Measurements from ENCODE around the gene PLEKHG4B. TPM values are rescaled to one million over a fixed set of nuclear protein-coding genes. Genes with fewer than 3 reads are reported as not detected.

Gene PLEKHG4B
- polyA plus RNA-seq, 1 donor (not counting 4 experiments of a cell fraction or from before 2014, with no cell fraction given) = not detected

GRCh38 chr5:189976-190365, 98.0 kb downstream of the PLEKHG4B start:
- no peaks in the 10 kb centered on the region for H3K79me2 ChIP-seq (ENCODE audit: control insufficient read depth, insufficient read depth, low read length)
- H3K9me3 ChIP-seq (ENCODE audit: control insufficient read depth, low read depth, low read length) = no peaks in the 10 kb centered on the region
- no peaks in the 10 kb centered on the region for H3K36me3 ChIP-seq (ENCODE audit: control insufficient read depth in 2 of 2, extremely low read depth in 1 of 2, insufficient read depth in 2 of 2, low read length in 2 of 2)
- no peak for DNase-seq (ENCODE audit: low read depth, low spot score)
- no peak overlapping the region for H3K27ac ChIP-seq (ENCODE audit: control insufficient read depth, insufficient read depth, low read length)
- no peak overlapping the region for H3K9ac ChIP-seq (ENCODE audit: control insufficient read depth, extremely low read depth, insufficient read depth, low read length)
- H3K27me3 ChIP-seq (ENCODE audit: control insufficient read depth, extremely low read depth, insufficient read depth, low read length) = peaks cover 49% of the 10 kb centered on the region
- H3K9me1 ChIP-seq (ENCODE audit: control insufficient read depth, extremely low read depth, insufficient read depth, low read length) = no peaks in the 10 kb centered on the region
- H2AFZ ChIP-seq (ENCODE audit: control insufficient read depth, low read length) = no peak overlapping the region
- H3K4me3 ChIP-seq (ENCODE audit: control insufficient read depth in 2 of 3, extremely low read depth in 1 of 3, insufficient read depth in 2 of 3, low read depth in 1 of 3, low read length in 3 of 3) = no peak overlapping the region
- no peak for TF ChIP-seq EZH2 (IDR thresholded peaks at IDR 0.05; ENCODE audit: low read length)
- no peak for TF ChIP-seq CTCF (optimal IDR thresholded peaks at IDR 0.05 in 1 of 3, IDR thresholded peaks at IDR 0.05 in 1 of 3, conservative IDR thresholded peaks at IDR 0.05 in 1 of 3; ENCODE audit: extremely low read depth in 1 of 3, insufficient read depth in 2 of 3, low read length in 3 of 3)
- peaks cover 4% of the 10 kb centered on the region for H4K20me1 ChIP-seq (ENCODE audit: control insufficient read depth, extremely low read depth, insufficient read depth, low read length)
- no peak for FAIRE-seq
- dilution Hi-C loops (cut with MboI; ENCODE audit: extremely low pct_ligation_motif_present, low sequenced_read_pairs) = no loop called here
- no peak overlapping the region for H3K4me2 ChIP-seq (ENCODE audit: control insufficient read depth, extremely low read depth, insufficient read depth, low read depth, low read length)
- peaks cover 2% of the 10 kb centered on the region for H3K4me1 ChIP-seq (ENCODE audit: control insufficient read depth, extremely low read depth, insufficient read depth, low read length)

- Histone ChIP-seq H3K27ac (ENCODE audit: control insufficient read depth, insufficient read depth, low read length) (no peak overlapping the region), H3K4me2 (ENCODE audit: control insufficient read depth, extremely low read depth, insufficient read depth, low read depth, low read length) (no peak overlapping the region), H3K36me3 (ENCODE audit: control insufficient read depth in 2 of 2, extremely low read depth in 1 of 2, insufficient read depth in 2 of 2, low read length in 2 of 2) (no peaks in the 10 kb centered on the region), H3K4me3 (ENCODE audit: control insufficient read depth in 2 of 3, extremely low read depth in 1 of 3, insufficient read depth in 2 of 3, low read depth in 1 of 3, low read length in 3 of 3) (no peak overlapping the region), H4K20me1 (ENCODE audit: control insufficient read depth, extremely low read depth, insufficient read depth, low read length) (peaks cover 4% of the 10 kb centered on the region), H3K9ac (ENCODE audit: control insufficient read depth, extremely low read depth, insufficient read depth, low read length) (no peak overlapping the region), H3K9me3 (ENCODE audit: control insufficient read depth, low read depth, low read length) (no peaks in the 10 kb centered on the region), H2AFZ (ENCODE audit: control insufficient read depth, low read length) (no peak overlapping the region), H3K27me3 (ENCODE audit: control insufficient read depth, extremely low read depth, insufficient read depth, low read length) (peaks cover 49% of the 10 kb centered on the region), H3K4me1 (ENCODE audit: control insufficient read depth, extremely low read depth, insufficient read depth, low read length) (peaks cover 2% of the 10 kb centered on the region), H3K9me1 (ENCODE audit: control insufficient read depth, extremely low read depth, insufficient read depth, low read length) (no peaks in the 10 kb centered on the region), H3K79me2 (ENCODE audit: control insufficient read depth, insufficient read depth, low read length) (no peaks in the 10 kb centered on the region)
- no peak for DNase-seq (ENCODE audit: low read depth, low spot score)
- TF ChIP-seq EZH2 (IDR thresholded peaks at IDR 0.05; ENCODE audit: low read length) (no peak), CTCF (optimal IDR thresholded peaks at IDR 0.05 in 1 of 3, IDR thresholded peaks at IDR 0.05 in 1 of 3, conservative IDR thresholded peaks at IDR 0.05 in 1 of 3; ENCODE audit: extremely low read depth in 1 of 3, insufficient read depth in 2 of 3, low read length in 3 of 3) (no peak)
- FAIRE-seq = no peak
- dilution Hi-C loops (cut with MboI; ENCODE audit: extremely low pct_ligation_motif_present, low sequenced_read_pairs) = no loop called here
Measured at GRCh38 chr5:190366-191035, 98.5 kb downstream of the PLEKHG4B start.

Data from keratinocyte (primary cell).